ELF-1 (cell line): ENCODE results near the gene TRIM45.
"Not testable (repeated sequence)": the region's sequence is repeated elsewhere in the genome, so short reads cannot be mapped to it uniquely, and the experiment has no call there.

Experiments
- DNase-seq: peaks from one replicate; pipeline ENCODE4 v3.0.0-alpha.2; 2016; ENCODE audit warnings: low read depth, low spot score

TRIM45 gene

GRCh38 chr1:117130526-117130925 lies 9.0 kb upstream of the TRIM45 start:
- no peak for DNase-seq

- no peak for DNase-seq
These were observed 7.0 kb upstream of the TRIM45 start for GRCh38 chr1:117128323-117129079.

GRCh38 chr1:117127795-117128194 lies 6.2 kb upstream of the TRIM45 start:
- no peak for DNase-seq

GRCh38 chr1:117124661-117125060 lies 3.1 kb upstream of the TRIM45 start:
- DNase-seq = no peak

GRCh38 chr1:117123274-117123673 lies 1.7 kb upstream of the TRIM45 start:
- DNase-seq = no peak

GRCh38 chr1:117122330-117123025 lies 929 bp upstream of the TRIM45 start:
- DNase-seq = no peak

GRCh38 chr1:117120774-117121588 lies 568 bp downstream of the TRIM45 start:
- DNase-seq = peak; percentile 54

GRCh38 chr1:117119144-117119543 lies 2.4 kb downstream of the TRIM45 start:
- not testable (repeated sequence) for DNase-seq

GRCh38 chr1:117118137-117118536 lies 3.4 kb downstream of the TRIM45 start:
- no peak for DNase-seq

GRCh38 chr1:117117697-117118096 lies 3.9 kb downstream of the TRIM45 start:
- no peak for DNase-seq

GRCh38 chr1:117116784-117117130 lies 4.8 kb downstream of the TRIM45 start:
- DNase-seq = no peak

- no peak for DNase-seq
These were observed 5.3 kb downstream of the TRIM45 start for GRCh38 chr1:117116090-117116783.

GRCh38 chr1:117114877-117115276 lies 6.7 kb downstream of the TRIM45 start:
- DNase-seq = no peak

GRCh38 chr1:117113199-117113598 lies 8.3 kb downstream of the TRIM45 start:
- DNase-seq = no peak

GRCh38 chr1:117112047-117112717 lies 9.4 kb downstream of the TRIM45 start:
- no peak for DNase-seq

- DNase-seq = no peak
These were observed 10.8 kb downstream of the TRIM45 start for GRCh38 chr1:117110774-117111173.

- no peak for DNase-seq
These were observed 14.2 kb downstream of the TRIM45 start for GRCh38 chr1:117107364-117107763.

- no peak for DNase-seq
These were observed 15.1 kb downstream of the TRIM45 start for GRCh38 chr1:117106478-117106877.

GRCh38 chr1:117105722-117106121 lies 15.8 kb downstream of the TRIM45 start:
- no peak for DNase-seq

GRCh38 chr1:117104986-117105385 lies 16.6 kb downstream of the TRIM45 start:
- no peak for DNase-seq

- DNase-seq = not testable (repeated sequence)
These were observed 19.7 kb downstream of the TRIM45 start for GRCh38 chr1:117101858-117102257.
